Thymus (tissue), 11 donors: ENCODE results near the gene KDM5B. TPM values are rescaled to one million over a fixed set of nuclear protein-coding genes. Genes with fewer than 3 reads are reported as not detected.

Experiments
- DNase-seq, 9 donors: peaks; one replicate each; pipeline ENCODE4 v3.0.0-alpha.2; 2013; ENCODE audit warnings: low spot score in 9 of 9, low read depth in 6 of 9, missing footprints in 1 of 9
- H3K27ac ChIP-seq, 2 donors: one replicate each; pipeline ENCODE4 v1.5.1; 2013; ENCODE audit warnings: control low read depth in 1 of 2, low read depth in 1 of 2, low read length in 1 of 2, mild to moderate bottlenecking in 1 of 2, moderate library complexity in 1 of 2
- H3K27me3 ChIP-seq, 2 donors: one replicate each; pipeline ENCODE4 v1.5.1; 2013; ENCODE audit warnings: low read length in 1 of 2; ENCODE audit not compliant: control insufficient read depth in 2 of 2, insufficient read depth in 1 of 2
- H3K36me3 ChIP-seq, 2 donors: one replicate each; pipeline ENCODE4 v1.5.1; 2013; ENCODE audit warnings: low read length in 1 of 2, mild to moderate bottlenecking in 1 of 2, moderate library complexity in 1 of 2; ENCODE audit not compliant: control insufficient read depth in 2 of 2, insufficient read depth in 2 of 2
- H3K4me1 ChIP-seq, 2 donors: one replicate each; pipeline ENCODE4 v1.5.1; 2013; ENCODE audit warnings: low read length in 2 of 2; ENCODE audit not compliant: control insufficient read depth in 2 of 2, insufficient read depth in 2 of 2
- H3K4me3 ChIP-seq, 2 donors: one replicate each; pipeline ENCODE4 v1.5.1; 2013; ENCODE audit warnings: low read length in 2 of 2, control low read depth in 1 of 2, mild to moderate bottlenecking in 1 of 2
- H3K9me3 ChIP-seq, 2 donors: one replicate each; pipeline ENCODE4 v1.5.1; 2013; ENCODE audit warnings: low read length in 1 of 2, mild to moderate bottlenecking in 1 of 2; ENCODE audit not compliant: control insufficient read depth in 2 of 2, insufficient read depth in 1 of 2
- WGBS: extraction: QIAGEN DNeasy Blood & Tissue Kit; methylation state at CpG from one replicate; pipeline ENCODE4 v1.1.7; 2013; 5-methylcytosine and 5-hydroxymethylcytosine counted together
- polyA plus RNA-seq: library from polyadenylated mRNA; stranded (reverse); fragments of 200-250 nt; gene quantifications from one replicate; pipeline ENCODE4 v1.2.3, GENCODE V29; 2013
- total RNA-seq: library from RNA; stranded (reverse); fragments of 120-200 nt; gene quantifications from one replicate; pipeline ENCODE4 v1.2.4, GENCODE V29; 2013
- donor health status: healthy.

Gene KDM5B
- total and polyA plus RNA-seq, 2 donors = 32.0 to 37.6 TPM

- H3K27me3 ChIP-seq = no peaks in the 10 kb centered on the region
- H3K4me1 ChIP-seq = no peaks in the 10 kb centered on the region
- H3K27ac ChIP-seq = no peak overlapping the region
- H3K4me3 ChIP-seq = no peak overlapping the region
- H3K36me3 ChIP-seq = peaks cover 6 to 7% of the 10 kb centered on the region in 2 donors
- no peak for DNase-seq
- 95% methylated on average over 4 of the region's 4 CpGs for WGBS
- H3K9me3 ChIP-seq = no peaks in the 10 kb centered on the region
These were observed 27.0 kb downstream of the KDM5B start for GRCh38 chr1:202781180-202781579.

GRCh38 chr1:202770135-202770534 lies 38.1 kb downstream of the KDM5B start:
- Histone ChIP-seq H3K9me3 (no peaks in the 10 kb centered on the region), H3K27me3 (no peaks in the 10 kb centered on the region), H3K36me3 (peaks cover 42 to 47% of the 10 kb centered on the region in 2 donors), H3K27ac (no peak overlapping the region), H3K4me1 (no peaks in the 10 kb centered on the region), H3K4me3 (no peak overlapping the region)
- no peak for DNase-seq
- over 99% methylated on average over 2 of the region's 2 CpGs for WGBS

GRCh38 chr1:202765721-202766120 lies 42.5 kb downstream of the KDM5B start:
- Histone ChIP-seq H3K4me1 (no peaks in the 10 kb centered on the region), H3K9me3 (no peaks in the 10 kb centered on the region), H3K27me3 (no peaks in the 10 kb centered on the region), H3K27ac (no peak overlapping the region), H3K36me3 (peaks cover 33 to 53% of the 10 kb centered on the region in 2 donors), H3K4me3 (no peak overlapping the region)
- no peak for DNase-seq
- WGBS = 96% methylated on average over 1 of the region's 1 CpG

- Histone ChIP-seq H3K9me3 (no peaks in the 10 kb centered on the region), H3K4me1 (no peaks in the 10 kb centered on the region), H3K4me3 (no peak overlapping the region), H3K27me3 (no peaks in the 10 kb centered on the region), H3K36me3 (peaks cover 37 to 81% of the 10 kb centered on the region in 2 donors), H3K27ac (no peak overlapping the region)
- 92% methylated on average over 2 of the region's 2 CpGs for WGBS
- DNase-seq = no peak
These were observed 46.2 kb downstream of the KDM5B start for GRCh38 chr1:202762019-202762418.

- Histone ChIP-seq H3K4me3 (no peak overlapping the region), H3K27me3 (no peaks in the 10 kb centered on the region), H3K9me3 (no peaks in the 10 kb centered on the region), H3K27ac (no peak overlapping the region), H3K4me1 (no peaks in the 10 kb centered on the region), H3K36me3 (peaks cover 34 to 81% of the 10 kb centered on the region in 2 donors)
- DNase-seq = no peak
- 95% methylated on average over 1 of the region's 1 CpG for WGBS
These were observed 47.6 kb downstream of the KDM5B start for GRCh38 chr1:202760589-202760988.

- no peak for DNase-seq
- H3K4me1 ChIP-seq = no peaks in the 10 kb centered on the region
- H3K36me3 ChIP-seq = peaks cover 38 to 81% of the 10 kb centered on the region in 2 donors
- H3K27ac ChIP-seq = no peak overlapping the region
- 98% methylated on average over 2 of the region's 2 CpGs for WGBS
- no peak overlapping the region for H3K4me3 ChIP-seq
- no peaks in the 10 kb centered on the region for H3K27me3 ChIP-seq
- no peaks in the 10 kb centered on the region for H3K9me3 ChIP-seq
These were observed 51.8 kb downstream of the KDM5B start for GRCh38 chr1:202756391-202756790.

GRCh38 chr1:202754293-202754692 lies 53.9 kb downstream of the KDM5B start:
- 97% methylated on average over 2 of the region's 2 CpGs for WGBS
- no peaks in the 10 kb centered on the region for H3K4me1 ChIP-seq
- peaks cover 29 to 78% of the 10 kb centered on the region in 2 donors for H3K36me3 ChIP-seq
- no peak for DNase-seq
- no peaks in the 10 kb centered on the region for H3K9me3 ChIP-seq
- no peaks in the 10 kb centered on the region for H3K27me3 ChIP-seq
- H3K4me3 ChIP-seq = no peak overlapping the region
- H3K27ac ChIP-seq = no peak overlapping the region

- 82% methylated on average over 3 of the region's 3 CpGs for WGBS
- H3K9me3 ChIP-seq = no peaks in the 10 kb centered on the region
- peaks cover 36 to 76% of the 10 kb centered on the region in 2 donors for H3K36me3 ChIP-seq
- H3K27me3 ChIP-seq = no peaks in the 10 kb centered on the region
- H3K4me1 ChIP-seq = no peaks in the 10 kb centered on the region
- H3K27ac ChIP-seq = no peak overlapping the region
- H3K4me3 ChIP-seq = no peak overlapping the region
- no peak for DNase-seq
These were observed 55.4 kb downstream of the KDM5B start for GRCh38 chr1:202752774-202753173.

- Histone ChIP-seq H3K36me3 (peaks cover 24 to 65% of the 10 kb centered on the region in 2 donors), H3K9me3 (no peaks in the 10 kb centered on the region), H3K4me3 (no peak overlapping the region), H3K27ac (no peak overlapping the region), H3K4me1 (no peaks in the 10 kb centered on the region), H3K27me3 (no peaks in the 10 kb centered on the region)
- DNase-seq = no peak
- WGBS = 100% methylated on average over 1 of the region's 1 CpG
These were observed 57.5 kb downstream of the KDM5B start for GRCh38 chr1:202750761-202751160.

- Histone ChIP-seq H3K27me3 (no peaks in the 10 kb centered on the region), H3K9me3 (no peaks in the 10 kb centered on the region), H3K4me3 (no peak overlapping the region), H3K27ac (no peak overlapping the region), H3K36me3 (peaks cover 25 to 65% of the 10 kb centered on the region in 2 donors), H3K4me1 (no peaks in the 10 kb centered on the region)
- 100% methylated on average over 2 of the region's 2 CpGs for WGBS
- no peak for DNase-seq
These were observed 58.2 kb downstream of the KDM5B start for GRCh38 chr1:202750024-202750423.
